Sigmoid colon (tissue), 7 donors: ENCODE results near the gene WNT3. TPM values are rescaled to one million over a fixed set of nuclear protein-coding genes. Genes with fewer than 3 reads are reported as not detected.

Experiments
- DNase-seq: peaks from one replicate; pipeline ENCODE4 v3.0.0-alpha.2; 2019
- H3K27ac ChIP-seq, 4 donors: fragments of 200-600 bp; sonication (generic); one replicate each; pipeline ENCODE4 v1.5.1; 2016 to 2019; ENCODE audit warnings: mild to moderate bottlenecking in 1 of 4
- H3K27me3 ChIP-seq, 3 donors: fragments of 200-600 bp; sonication (generic); one replicate each; pipeline ENCODE4 v1.5.1; 2019; ENCODE audit warnings: mild to moderate bottlenecking in 1 of 3
- H3K36me3 ChIP-seq, 4 donors: fragments of 200-600 bp; sonication (generic); one replicate each; pipeline ENCODE4 v1.5.1; 2016 to 2019
- H3K4me1 ChIP-seq, 4 donors: fragments of 200-600 bp; sonication (generic); one replicate each; pipeline ENCODE4 v1.5.1; 2017 to 2019
- H3K4me3 ChIP-seq, 4 donors: fragments of 200-600 bp; sonication (generic); one replicate each; pipeline ENCODE4 v1.5.1; 2017 to 2019; ENCODE audit warnings: mild to moderate bottlenecking in 2 of 4, moderate library complexity in 1 of 4
- H3K9me3 ChIP-seq, 4 donors: fragments of 200-600 bp in 3 of 4; sonication (generic) in 3 of 4; one replicate each; pipeline versions ENCODE4 v1.5.1 to v1.6.1; 2013 to 2019
- EP300 ChIP-seq, 4 donors: sonication (generic); formaldehyde crosslinking; IDR thresholded peaks; one replicate each; pipeline ENCODE4 v1.6.1; 2017; ENCODE audit warnings: antibody characterized with exemption in 4 of 4
- POLR2A ChIP-seq, 2 donors: fragments of 450-650 bp; IDR thresholded peaks; one replicate each; pipeline ENCODE4 v1.6.1; 2016; ENCODE audit warnings: antibody characterized with exemption in 2 of 2, mild to moderate bottlenecking in 2 of 2, moderate library complexity in 2 of 2
- POLR2AphosphoS5 ChIP-seq, 4 donors: sonication (generic); formaldehyde crosslinking; IDR thresholded peaks; one replicate each; pipeline ENCODE4 v1.6.1; 2017; ENCODE audit warnings: antibody characterized with exemption in 4 of 4
- WGBS, 2 donors: extraction: QIAGEN DNeasy Blood & Tissue Kit; methylation state at CpG; one replicate each; pipeline ENCODE4 v1.1.7; 2013; 5-methylcytosine and 5-hydroxymethylcytosine counted together
- intact Hi-C: fragments of 100-400 bp; cut with DNase I; formaldehyde crosslinking; loops from one replicate; pipeline ENCODE4 v1.15.1; 2023
- polyA plus RNA-seq, 3 donors: library from polyadenylated mRNA; stranded (reverse); fragments of 200-250 nt; gene quantifications; one replicate each; pipeline ENCODE4 v1.2.3, GENCODE V29; 2013
- total RNA-seq, 4 donors: library from RNA; depleted of rRNA; stranded (reverse); fragments of >200 nt; gene quantifications; one replicate each; pipeline ENCODE4 v1.1.0, GENCODE V29; 2016
- TF ChIP-seq, protein P1 (sequence below), 4 experiments: fragments of 450-650 bp in 3 of 4; fragments of 200-600 bp in 1 of 4; IDR thresholded peaks; one replicate each; pipeline ENCODE4 v1.5.1; 2016 to 2019; ENCODE audit warnings: antibody characterized with exemption in 4 of 4, mild to moderate bottlenecking in 3 of 4, moderate library complexity in 2 of 4
- donor health status: healthy with polysubstance abuse.
- donor health status: Bipolar disorder and iron deficiency.
- donor health status: healthy.

Gene WNT3
- total and polyA plus RNA-seq, 7 donors: under 0.01 to 0.71 (median 0.52) TPM; not detected in 1

DNA sequence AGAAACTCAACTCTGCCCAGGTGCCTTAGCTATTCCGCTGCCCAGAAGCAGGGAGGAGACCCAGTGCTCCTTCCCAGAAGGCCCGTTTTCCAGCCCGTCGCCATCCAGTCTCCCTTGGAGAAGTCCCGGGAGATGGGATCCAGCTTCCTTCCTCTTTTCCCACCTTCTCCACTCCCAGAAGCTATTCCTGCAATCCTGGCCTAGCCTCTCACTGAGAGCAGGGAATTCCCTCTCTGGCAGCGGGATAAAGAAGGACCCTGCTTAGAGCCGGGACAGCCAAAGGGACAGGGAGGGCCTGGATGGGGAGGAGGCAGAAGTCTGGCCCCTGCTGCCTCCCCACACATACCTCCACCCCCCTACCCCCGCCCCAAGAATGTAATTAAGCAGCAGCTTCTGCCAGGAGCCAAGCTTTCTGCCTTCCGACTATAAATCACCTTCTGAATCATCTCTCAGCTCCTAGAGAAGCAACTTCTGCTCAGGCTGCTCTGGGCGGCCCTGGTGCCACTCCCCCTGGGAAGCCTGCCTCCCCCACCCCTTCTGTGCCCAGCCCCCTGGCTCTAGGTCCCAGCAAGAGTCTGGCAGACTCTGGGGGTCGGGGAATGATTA, 6.4 kb downstream of the WNT3 start:
- TF ChIP-seq POLR2AphosphoS5 (IDR thresholded peaks at IDR 0.05) (no peak), EP300 (IDR thresholded peaks at IDR 0.05) (no peak), POLR2A (IDR thresholded peaks at IDR 0.05) (no peak)
- TF ChIP-seq, protein P1, sequence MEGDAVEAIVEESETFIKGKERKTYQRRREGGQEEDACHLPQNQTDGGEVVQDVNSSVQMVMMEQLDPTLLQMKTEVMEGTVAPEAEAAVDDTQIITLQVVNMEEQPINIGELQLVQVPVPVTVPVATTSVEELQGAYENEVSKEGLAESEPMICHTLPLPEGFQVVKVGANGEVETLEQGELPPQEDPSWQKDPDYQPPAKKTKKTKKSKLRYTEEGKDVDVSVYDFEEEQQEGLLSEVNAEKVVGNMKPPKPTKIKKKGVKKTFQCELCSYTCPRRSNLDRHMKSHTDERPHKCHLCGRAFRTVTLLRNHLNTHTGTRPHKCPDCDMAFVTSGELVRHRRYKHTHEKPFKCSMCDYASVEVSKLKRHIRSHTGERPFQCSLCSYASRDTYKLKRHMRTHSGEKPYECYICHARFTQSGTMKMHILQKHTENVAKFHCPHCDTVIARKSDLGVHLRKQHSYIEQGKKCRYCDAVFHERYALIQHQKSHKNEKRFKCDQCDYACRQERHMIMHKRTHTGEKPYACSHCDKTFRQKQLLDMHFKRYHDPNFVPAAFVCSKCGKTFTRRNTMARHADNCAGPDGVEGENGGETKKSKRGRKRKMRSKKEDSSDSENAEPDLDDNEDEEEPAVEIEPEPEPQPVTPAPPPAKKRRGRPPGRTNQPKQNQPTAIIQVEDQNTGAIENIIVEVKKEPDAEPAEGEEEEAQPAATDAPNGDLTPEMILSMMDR (IDR thresholded peaks at IDR 0.05): no peak
- no peaks in the 10 kb centered on the region for H3K9me3 ChIP-seq
- intact Hi-C loops: loop anchor here (10.0 kb wide), 1 partner anchor 67 kb away; no protein-coding TSS in a partner anchor
- peaks cover 3 to 29% (median 11%) of the 10 kb centered on the region in 3 donors for H3K27me3 ChIP-seq
- no peak overlapping the region for H3K27ac ChIP-seq
- H3K36me3 ChIP-seq: no peaks in the 10 kb centered on the region
- 48 to 52% methylated on average over 11 of the region's 11 CpGs for WGBS, 2 donors
- peaks cover 0 to 13% (median 9%) of the 10 kb centered on the region in 4 donors for H3K4me1 ChIP-seq
- no peak overlapping the region for H3K4me3 ChIP-seq
- DNase-seq: no peak

DNA sequence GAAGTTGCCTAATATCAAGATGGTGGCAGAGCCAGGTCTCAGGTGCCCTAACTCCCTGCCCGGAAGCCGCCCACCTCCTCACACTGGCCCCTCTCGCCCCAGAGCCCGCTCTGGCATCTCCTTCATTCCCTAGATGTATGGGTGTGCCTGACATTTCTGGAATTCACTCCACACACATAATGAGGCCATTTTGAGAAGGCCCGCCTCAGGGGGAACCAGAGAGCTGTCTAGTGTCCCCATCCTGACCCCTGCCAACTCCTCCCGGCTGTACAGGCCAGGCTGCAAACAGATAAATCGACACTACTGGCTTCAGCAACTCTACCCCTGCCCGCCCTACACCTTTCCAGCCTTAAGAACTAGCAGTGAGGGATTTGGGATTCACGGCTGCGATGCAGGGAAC, 7.7 kb downstream of the WNT3 start:
- intact Hi-C loops: loop anchor here (10.0 kb wide), 1 partner anchor 66 kb away; no protein-coding TSS in a partner anchor
- no peak for DNase-seq
- H3K27me3 ChIP-seq: peaks cover 0 to 17% (median 0%) of the 10 kb centered on the region in 3 donors
- TF ChIP-seq EP300 (IDR thresholded peaks at IDR 0.05): no peak
- TF ChIP-seq, protein P1 (IDR thresholded peaks at IDR 0.05): no peak
- no peak for TF ChIP-seq POLR2A (IDR thresholded peaks at IDR 0.05)
- TF ChIP-seq POLR2AphosphoS5 (IDR thresholded peaks at IDR 0.05): no peak
- H3K36me3 ChIP-seq: no peaks in the 10 kb centered on the region
- no peak overlapping the region for H3K4me3 ChIP-seq
- H3K27ac ChIP-seq: no peak overlapping the region
- H3K4me1 ChIP-seq: peaks cover 0 to 13% (median 9%) of the 10 kb centered on the region in 4 donors
- H3K9me3 ChIP-seq: no peaks in the 10 kb centered on the region
- 88 to 91% methylated on average over 10 of the region's 10 CpGs for WGBS, 2 donors

DNA sequence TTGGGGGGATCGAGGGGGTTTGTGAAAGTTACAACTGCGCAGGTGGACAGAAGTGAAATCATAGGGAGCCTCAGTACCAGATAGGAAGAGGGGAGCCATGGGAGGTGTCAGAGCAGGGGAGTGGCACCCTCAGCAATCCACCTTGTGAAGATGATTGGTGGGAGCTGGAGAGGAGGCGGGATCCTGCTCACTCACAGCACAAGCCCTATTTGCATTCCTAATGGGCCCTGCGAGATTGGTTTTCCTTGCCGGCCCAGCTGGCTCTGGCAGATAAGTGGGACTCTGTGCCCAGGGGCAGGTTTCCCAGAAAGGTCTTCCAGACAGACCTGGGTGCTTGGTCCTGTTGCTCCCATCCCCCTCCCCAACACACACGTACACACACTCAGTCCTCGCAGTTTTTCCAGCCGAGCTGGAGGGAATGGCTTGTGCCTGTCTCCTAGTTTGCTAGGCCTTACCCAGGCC, 9.4 kb downstream of the WNT3 start:
- Histone ChIP-seq H3K27me3 (no peaks in the 10 kb centered on the region), H3K36me3 (no peaks in the 10 kb centered on the region), H3K27ac (no peak overlapping the region), H3K9me3 (no peaks in the 10 kb centered on the region), H3K4me3 (no peak overlapping the region), H3K4me1 (peaks cover 0 to 13% (median 9%) of the 10 kb centered on the region in 4 donors)
- intact Hi-C loops: no loop called here
- 71 to 78% methylated on average over 8 of the region's 8 CpGs for WGBS, 2 donors
- no peak for TF ChIP-seq POLR2A (IDR thresholded peaks at IDR 0.05)
- TF ChIP-seq POLR2AphosphoS5 (IDR thresholded peaks at IDR 0.05): no peak
- TF ChIP-seq EP300 (IDR thresholded peaks at IDR 0.05): no peak
- TF ChIP-seq, protein P1 (IDR thresholded peaks at IDR 0.05): no peak
- no peak for DNase-seq

DNA sequence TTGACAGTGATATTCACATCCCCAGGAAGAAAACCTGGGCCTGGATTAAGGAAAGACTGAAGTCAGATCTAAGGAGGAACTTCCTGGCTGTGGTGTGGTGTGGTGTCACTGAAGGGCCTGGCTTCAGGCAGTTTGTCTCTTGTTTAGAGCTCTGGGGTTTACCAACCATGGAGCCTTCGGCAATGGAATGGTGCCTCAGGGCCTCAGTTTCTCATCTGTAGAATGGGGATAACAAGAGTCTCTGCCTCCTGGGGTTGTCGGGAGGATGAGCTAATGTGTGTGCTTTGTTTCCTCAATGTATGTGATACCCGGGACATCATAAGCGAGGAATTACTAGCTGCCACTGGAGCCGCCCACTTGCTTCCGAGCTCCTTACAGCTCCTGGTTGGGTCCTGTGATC, 12.7 kb downstream of the WNT3 start:
- Histone ChIP-seq H3K27ac (no peak overlapping the region), H3K36me3 (no peaks in the 10 kb centered on the region), H3K4me1 (no peaks in the 10 kb centered on the region), H3K4me3 (no peak overlapping the region), H3K9me3 (no peaks in the 10 kb centered on the region), H3K27me3 (no peaks in the 10 kb centered on the region)
- 91 to 95% methylated on average over 6 of the region's 6 CpGs for WGBS, 2 donors
- TF ChIP-seq POLR2AphosphoS5 (IDR thresholded peaks at IDR 0.05): no peak
- DNase-seq: no peak
- intact Hi-C loops: no loop called here

DNA sequence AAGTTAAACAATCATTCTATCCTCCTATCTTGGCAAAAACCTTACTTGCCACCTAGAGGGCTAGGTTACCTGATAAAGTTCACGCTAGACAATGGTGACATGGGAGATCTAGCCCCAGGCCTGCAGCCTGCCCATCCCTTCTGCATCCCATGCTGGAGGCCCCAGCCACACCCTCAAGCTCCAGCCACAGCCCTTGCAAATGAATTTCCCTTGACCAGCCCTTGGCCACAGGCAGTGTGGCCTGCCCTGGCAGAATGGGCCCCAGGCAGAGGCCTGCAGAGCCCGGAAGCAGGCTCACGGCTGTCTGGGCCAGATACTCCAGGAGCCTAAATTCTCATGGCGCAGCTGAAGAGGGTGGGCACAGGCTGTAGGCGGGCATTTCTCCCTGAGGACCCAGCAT, 14.9 kb downstream of the WNT3 start:
- DNase-seq: no peak
- WGBS, 2 donors: 92 to 94% methylated on average over 5 of the region's 5 CpGs
- Histone ChIP-seq H3K27ac (no peak overlapping the region), H3K4me3 (no peak overlapping the region), H3K36me3 (no peaks in the 10 kb centered on the region), H3K4me1 (no peaks in the 10 kb centered on the region), H3K9me3 (no peaks in the 10 kb centered on the region), H3K27me3 (no peaks in the 10 kb centered on the region)
- intact Hi-C loops: no loop called here
- TF ChIP-seq EP300 (IDR thresholded peaks at IDR 0.05) (no peak), POLR2AphosphoS5 (IDR thresholded peaks at IDR 0.05) (no peak), POLR2A (IDR thresholded peaks at IDR 0.05) (no peak)
- TF ChIP-seq, protein P1 (IDR thresholded peaks at IDR 0.05): no peak
